CD4-positive, alpha-beta T cell treated with Interferon alpha-2 for 1 hour (primary cell): ENCODE results near the gene RBMX2.
"Not testable (repeated sequence)": the region's sequence is repeated elsewhere in the genome, so short reads cannot be mapped to it uniquely, and the experiment has no call there.

Source experiments
- DNase-seq, 2 donors: peaks; one replicate each; pipeline ENCODE4 v3.0.0-alpha.2; 2020 to 2022

Gene RBMX2, protein sequence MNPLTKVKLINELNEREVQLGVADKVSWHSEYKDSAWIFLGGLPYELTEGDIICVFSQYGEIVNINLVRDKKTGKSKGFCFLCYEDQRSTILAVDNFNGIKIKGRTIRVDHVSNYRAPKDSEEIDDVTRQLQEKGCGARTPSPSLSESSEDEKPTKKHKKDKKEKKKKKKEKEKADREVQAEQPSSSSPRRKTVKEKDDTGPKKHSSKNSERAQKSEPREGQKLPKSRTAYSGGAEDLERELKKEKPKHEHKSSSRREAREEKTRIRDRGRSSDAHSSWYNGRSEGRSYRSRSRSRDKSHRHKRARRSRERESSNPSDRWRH

DNA sequence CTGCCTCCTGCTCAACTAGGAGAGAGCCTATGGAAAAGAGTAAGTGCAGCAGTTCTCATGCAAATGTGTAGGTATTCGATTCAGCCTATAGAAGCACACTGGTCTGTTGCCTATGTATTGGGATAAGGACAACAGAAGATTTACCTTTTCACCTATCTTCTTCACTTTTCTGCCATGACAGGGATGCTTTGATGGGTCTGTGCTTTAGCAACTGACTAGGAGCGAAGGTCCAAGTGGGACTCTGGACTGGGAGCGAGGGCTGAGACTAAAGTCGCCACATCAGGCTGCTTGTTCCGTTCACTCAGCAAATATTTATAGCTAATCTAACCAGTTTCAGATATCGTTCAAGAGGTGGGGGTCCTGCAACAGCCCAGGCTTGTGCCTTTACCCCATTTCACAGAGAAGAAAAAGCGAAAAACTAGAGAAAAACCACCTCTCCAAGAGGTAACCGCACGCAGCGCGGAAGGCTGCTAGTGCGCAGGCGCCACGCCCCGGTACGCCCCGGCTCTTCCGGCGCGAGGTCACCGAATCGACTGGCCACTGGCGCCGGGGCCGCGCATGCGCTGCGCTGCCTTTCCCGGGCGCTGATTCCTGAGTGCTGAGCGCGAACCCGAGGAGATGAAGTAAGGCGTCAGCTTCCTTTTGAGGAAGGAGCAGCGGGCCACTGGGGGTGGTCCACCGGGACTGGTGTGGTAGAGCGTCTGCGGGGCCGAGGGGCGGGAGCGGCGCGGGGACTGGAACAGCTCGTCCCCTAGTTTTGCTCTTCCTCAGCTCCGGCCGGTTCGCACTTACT lies at the start of gene RBMX2:
Gene RBMX2 (plus strand): TSS at position 573 of the 793 bp plus-strand sequence. CDS start 46 bp downstream, at position 619.
- DNase-seq, result peak; percentile 74 to 80

DNA sequence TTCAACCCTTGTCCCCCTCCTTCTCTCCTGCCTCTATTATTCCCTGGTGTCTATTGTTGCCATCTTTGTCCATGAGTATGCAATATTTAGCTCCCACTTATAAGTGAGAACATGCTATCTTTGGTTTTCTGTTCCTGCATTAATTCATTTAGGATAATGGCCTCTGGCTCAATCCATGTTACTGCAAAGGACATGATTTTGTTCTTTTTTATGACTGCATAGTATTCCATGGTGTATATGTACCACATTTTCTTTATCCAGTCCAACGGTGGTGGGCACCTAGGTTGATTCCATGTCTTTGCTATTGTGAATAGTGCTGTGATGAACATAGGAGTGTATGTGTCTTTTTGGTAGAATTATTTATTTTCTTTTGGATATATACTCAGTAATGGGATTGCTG lies 49.7 kb upstream of the RBMX2 start:
- DNase-seq, result not testable (repeated sequence)

DNA sequence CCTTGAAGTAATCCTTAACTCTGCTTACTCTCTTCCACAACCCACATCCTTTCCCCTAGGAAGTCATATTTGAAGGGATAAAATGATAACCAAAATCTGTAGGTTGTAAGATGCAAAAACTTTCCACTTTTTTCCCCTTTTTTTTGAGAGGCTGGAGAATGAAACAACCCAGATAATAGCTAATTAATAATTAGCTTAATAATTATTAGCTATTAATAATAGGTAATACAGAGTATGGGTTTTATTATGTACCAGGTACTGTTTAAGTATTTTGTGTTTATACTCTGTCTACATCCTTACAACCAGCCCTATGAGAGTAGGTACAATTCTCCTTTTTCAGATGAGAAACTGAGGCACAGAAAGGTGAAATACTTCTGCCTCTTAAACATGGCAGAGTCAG lies 25.7 kb upstream of the RBMX2 start:
- no peak for DNase-seq

- DNase-seq, result no peak
Measured at GRCh38 chrX:130378024-130378669, 23.6 kb upstream of the RBMX2 start.

- no peak for DNase-seq
Measured at GRCh38 chrX:130385520-130385919, 16.3 kb upstream of the RBMX2 start, which contains the start of gene GPR119. Gene GPR119, minus strand, starts transcription at chrX:130385674. Its CDS starts 227 bp downstream, at chrX:130385447.

DNA sequence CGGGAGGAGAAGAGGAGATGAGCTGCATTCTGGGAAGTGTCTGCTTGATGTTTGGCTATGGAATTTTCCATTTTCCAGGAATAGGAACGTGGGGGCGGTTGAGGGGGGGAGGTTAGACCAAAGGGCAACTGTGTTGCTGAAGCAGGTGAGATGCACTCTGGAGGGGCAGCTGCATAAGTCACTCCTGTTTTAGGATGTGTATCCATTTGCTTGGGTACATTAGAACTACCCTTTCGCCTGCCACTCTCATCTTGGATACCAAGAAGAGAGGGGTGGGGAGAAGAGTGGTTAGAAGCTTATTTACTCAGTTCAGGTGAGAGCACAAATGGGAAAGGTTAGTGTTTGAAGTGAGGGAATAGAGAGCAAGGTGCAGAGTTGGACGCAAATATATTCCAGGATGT lies 15.4 kb upstream of the RBMX2 start:
- no peak for DNase-seq

GRCh38 chrX:130393451-130394074 lies 8.2 kb upstream of the RBMX2 start:
- DNase-seq, result no peak

DNA sequence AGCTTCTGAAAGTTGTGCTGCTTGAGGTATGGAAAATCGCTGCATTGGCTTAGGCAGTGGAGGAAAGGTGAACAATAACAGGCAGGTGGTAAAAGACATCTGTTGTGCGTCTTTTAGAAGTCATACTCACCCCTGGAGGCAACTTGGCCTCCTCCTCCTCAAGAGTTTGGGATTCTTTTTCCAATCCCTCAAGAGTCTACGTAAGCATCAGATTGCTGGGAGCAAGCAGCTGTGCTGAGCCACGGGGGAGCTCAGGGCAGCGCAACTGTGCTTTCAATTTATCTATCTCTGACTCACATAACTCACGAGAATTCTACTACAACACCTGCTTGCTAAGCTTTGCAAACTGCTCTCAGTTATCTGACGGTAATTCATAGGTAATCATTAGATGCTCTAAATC lies 6.4 kb upstream of the RBMX2 start:
- DNase-seq, result no peak

GRCh38 chrX:130402208-130402684 lies 459 bp downstream of the RBMX2 start:
- no peak for DNase-seq

- DNase-seq, result no peak
Measured at GRCh38 chrX:130413415-130413814, 11.6 kb downstream of the RBMX2 start.

- DNase-seq, result no peak
Measured at GRCh38 chrX:130414800-130415199, 13.0 kb downstream of the RBMX2 start.

- no peak for DNase-seq
Measured at GRCh38 chrX:130415201-130415600, 13.4 kb downstream of the RBMX2 start.

GRCh38 chrX:130416785-130417184 lies 15.0 kb downstream of the RBMX2 start:
- DNase-seq, result no peak

GRCh38 chrX:130418066-130418465 lies 16.3 kb downstream of the RBMX2 start:
- no peak for DNase-seq

- DNase-seq, result no peak
Measured at GRCh38 chrX:130418740-130419139, 17.0 kb downstream of the RBMX2 start.

DNA sequence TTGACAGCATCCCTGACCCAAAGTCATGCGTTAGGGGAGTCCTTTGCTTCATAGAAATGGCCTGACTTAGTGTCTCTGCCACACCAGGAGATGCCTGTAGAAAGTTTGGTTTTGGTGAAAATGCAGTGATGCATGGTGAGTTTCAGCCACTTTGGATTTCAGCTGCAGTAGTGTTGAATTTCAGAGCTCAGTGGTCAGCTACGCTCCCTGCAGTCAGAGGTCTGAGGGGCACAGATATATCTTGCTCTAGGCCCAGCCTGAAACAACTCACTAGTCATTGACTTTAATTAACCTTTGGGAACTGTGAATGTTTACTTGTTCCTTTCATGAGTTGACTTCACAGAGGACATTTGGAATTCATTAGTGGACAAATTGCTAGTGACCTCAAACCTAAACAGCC lies 17.5 kb downstream of the RBMX2 start:
- DNase-seq, result no peak

GRCh38 chrX:130426531-130426930 lies 24.7 kb downstream of the RBMX2 start:
- no peak for DNase-seq

DNA sequence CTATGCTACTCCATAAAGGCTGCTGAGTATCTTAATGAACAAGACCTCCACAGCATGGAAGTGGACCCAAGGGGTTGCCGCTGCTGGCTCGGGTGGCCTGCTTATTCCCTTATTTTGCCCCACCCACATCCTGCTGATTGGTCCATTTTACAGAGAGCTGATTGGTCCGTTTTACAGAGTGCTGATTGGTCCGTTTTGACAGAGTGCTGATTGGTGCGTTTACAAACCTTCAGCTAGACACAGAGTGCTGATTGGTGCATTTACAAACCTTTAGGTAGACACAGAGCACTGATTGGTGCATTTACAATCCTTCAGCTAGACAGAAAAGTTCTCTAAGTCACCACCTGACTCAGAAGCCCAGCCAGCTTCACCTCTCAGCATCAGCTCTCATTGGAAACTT lies 27.4 kb downstream of the RBMX2 start:
- not testable (repeated sequence) for DNase-seq

DNA sequence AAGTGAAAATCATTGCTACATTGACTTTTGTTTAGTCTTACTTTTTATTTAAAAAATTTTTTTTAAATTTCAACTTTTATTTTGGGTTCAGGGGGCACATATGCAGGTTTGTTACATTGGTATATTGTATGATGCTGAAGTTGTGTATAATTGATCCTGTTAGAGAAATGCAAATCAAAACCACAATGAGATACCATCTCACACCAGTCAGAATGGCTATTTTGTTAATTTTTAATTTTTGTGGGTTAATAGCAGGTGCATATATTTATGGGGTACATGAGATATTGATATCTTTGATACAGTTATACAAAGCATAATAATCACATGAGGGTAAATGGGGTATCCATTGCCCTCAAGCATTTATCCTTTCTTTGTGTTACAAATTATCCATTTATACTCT lies 34.1 kb downstream of the RBMX2 start:
- no peak for DNase-seq

DNA sequence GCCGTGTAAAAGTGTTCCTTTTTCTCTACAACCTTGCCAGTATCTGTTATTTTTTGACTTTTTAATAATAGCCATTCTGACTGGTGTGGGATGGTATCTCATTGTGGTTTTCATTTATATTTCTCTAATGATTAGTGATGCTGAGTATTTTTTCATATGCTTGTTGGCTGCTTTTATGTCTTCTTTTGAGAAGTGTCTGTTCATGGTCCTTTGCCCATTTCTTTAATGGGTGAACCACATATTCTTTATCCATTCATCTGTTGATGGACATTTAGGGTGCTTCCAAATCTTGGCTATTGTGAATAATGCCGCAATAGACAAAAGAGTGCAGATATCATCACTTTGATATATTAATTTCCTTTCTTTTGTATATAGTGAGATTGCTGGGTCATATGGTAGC lies 36.2 kb downstream of the RBMX2 start:
- DNase-seq, result not testable (repeated sequence)

DNA sequence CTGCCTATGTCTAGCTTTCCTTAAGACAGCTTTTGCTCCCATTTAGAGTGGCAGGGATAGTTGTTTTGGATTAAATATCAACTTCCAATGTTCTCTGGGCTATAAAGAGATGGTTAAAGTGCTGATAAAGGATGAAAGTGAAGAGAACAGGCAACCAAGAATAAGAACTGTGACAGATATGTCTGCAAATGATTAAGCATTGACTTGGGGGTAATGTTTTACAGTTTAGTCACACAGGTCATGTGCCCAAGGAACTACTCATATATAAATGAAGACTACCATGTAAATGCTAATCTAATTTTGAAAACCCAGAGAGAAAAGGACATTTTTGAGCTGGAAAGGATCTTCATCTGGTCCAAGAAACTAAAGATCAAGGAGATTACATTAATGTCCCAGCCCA lies 42.1 kb downstream of the RBMX2 start:
- no peak for DNase-seq

DNA sequence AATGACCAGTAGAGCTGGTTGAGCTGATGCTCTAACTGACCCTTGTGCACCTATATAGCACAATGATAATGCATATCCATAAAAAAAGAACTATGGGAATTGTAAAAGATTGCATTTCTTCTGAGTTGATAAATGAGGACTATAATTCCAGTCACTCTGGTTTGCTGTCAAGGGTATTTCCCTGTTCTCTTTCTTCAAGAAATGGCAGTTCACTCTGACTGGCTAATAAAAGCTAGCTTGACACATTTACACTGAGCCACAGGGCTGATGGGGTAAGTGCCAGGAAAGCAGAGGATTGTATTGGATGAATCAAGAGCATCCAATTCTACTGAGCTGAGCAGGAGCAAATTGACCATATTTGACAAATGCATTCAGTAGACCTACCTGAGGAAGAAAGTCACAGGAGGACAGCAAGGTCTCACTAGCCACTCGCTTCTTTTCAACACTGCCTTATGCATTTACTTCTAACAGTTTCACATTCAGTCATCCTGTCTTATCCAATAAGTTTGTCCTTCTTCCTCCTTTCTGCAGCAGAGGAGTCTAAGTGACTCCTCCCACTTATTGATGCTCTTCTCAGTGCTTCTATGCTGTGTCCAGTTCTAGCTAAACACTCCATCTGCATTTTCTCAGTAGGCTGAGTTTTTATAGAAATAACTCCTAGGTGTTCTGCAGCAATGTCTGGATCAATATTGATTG lies 43.0 kb downstream of the RBMX2 start:
- no peak for DNase-seq
